Cardiac muscle cell (in vitro differentiated cells and primary cell): Measurements from ENCODE around the gene SNX24. TPM values are rescaled to one million over a fixed set of nuclear protein-coding genes. Genes with fewer than 3 reads are reported as not detected.
A peak's percentile ranks its signal among the peaks of the same experiment; 100 is the strongest.

Experiments
- DNase-seq, 2 donors: peaks; one replicate each; pipeline versions ENCODE4 v3.0.0 to v3.0.0-alpha.2; 2010 to 2017; ENCODE audit warnings: low read depth in 1 of 2, low spot score in 1 of 2
- H3K27ac ChIP-seq: fragments of 200-600 bp; sonication (generic); 2 replicates; pipeline ENCODE4 v1.5.1; 2016
- H3K27me3 ChIP-seq: fragments of 200-600 bp; sonication (generic); 2 replicates; pipeline ENCODE4 v1.6.0; 2016; ENCODE audit warnings: control low read depth
- H3K36me3 ChIP-seq: fragments of 200-600 bp; sonication (generic); 2 replicates; pipeline ENCODE4 v1.5.1; 2016; ENCODE audit warnings: control low read depth
- H3K4me1 ChIP-seq: fragments of 200-600 bp; sonication (generic); 2 replicates; pipeline ENCODE4 v1.8.1; 2017; ENCODE audit warnings: low read depth, mild to moderate bottlenecking, mixed run types
- H3K4me3 ChIP-seq: fragments of 200-600 bp; sonication (generic); 2 replicates; pipeline ENCODE4 v1.5.1; 2016; ENCODE audit warnings: mild to moderate bottlenecking
- H3K9me3 ChIP-seq: fragments of 200-600 bp; sonication (generic); 2 replicates; pipeline ENCODE4 v1.5.1; 2017; ENCODE audit warnings: low read depth, mild to moderate bottlenecking, control low read depth
- CTCF ChIP-seq: IDR thresholded peaks from 2 replicates; pipeline ENCODE4 v1.5.1; 2012; ENCODE audit warnings: low read depth, mild to moderate bottlenecking, low read length
- polyA plus RNA-seq: library from polyadenylated mRNA; unstranded; fragments of >200 nt; fragmentation: Nextera tagmentation; extraction: Ambion mirVana; gene quantifications from 2 replicates; pipeline ENCODE4 v1.2.1, GENCODE V29; 2016
- total RNA-seq: library from RNA; depleted of rRNA; stranded (reverse); fragments of >200 nt; gene quantifications from 2 replicates; pipeline ENCODE4 v1.2.3, GENCODE V29; 2016

The SNX24 gene
- total and polyA plus RNA-seq, 2 experiments from 2014 or later = 13.4 to 26.5 TPM

DNA sequence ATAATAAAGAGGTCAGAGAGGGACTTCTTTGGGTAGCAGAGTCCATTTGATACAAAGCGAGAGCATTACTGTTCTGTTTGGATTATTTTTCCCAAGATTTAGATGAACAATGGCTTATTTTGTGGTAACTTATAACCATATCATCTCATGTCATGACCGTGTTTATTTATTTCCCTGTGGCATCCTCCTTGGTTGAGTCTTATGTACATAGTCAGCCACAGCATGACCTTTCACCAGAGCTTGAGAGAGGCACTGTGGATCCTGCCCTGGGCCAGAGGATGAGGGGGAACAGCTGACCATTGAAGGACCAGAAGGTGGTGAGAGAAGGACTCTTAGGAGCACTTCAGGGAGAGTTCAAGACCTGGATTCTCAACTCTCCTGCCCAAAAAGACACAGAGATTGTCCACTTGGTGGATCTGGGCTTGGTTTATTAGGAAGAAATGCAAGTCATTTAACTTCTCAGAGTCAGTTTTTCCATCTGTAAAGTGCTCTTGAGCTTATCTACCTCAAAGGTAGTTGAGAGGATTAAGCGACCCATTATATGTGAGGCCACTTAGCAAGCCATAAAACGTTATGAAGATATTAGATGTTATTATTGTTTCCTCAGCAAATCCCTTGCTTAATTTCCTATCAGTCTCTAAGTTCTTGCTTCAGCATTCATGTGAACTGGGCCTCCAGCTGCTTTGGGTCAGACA lies 139.7 kb downstream of the SNX24 start:
- H3K36me3 ChIP-seq = no peaks in the 10 kb centered on the region
- TF ChIP-seq CTCF = no peak
- no peak for DNase-seq
- no peaks in the 10 kb centered on the region for H3K4me1 ChIP-seq
- H3K27ac ChIP-seq = no peak overlapping the region
- no peaks in the 10 kb centered on the region for H3K27me3 ChIP-seq
- no peak overlapping the region for H3K4me3 ChIP-seq
- no peaks in the 10 kb centered on the region for H3K9me3 ChIP-seq

DNA sequence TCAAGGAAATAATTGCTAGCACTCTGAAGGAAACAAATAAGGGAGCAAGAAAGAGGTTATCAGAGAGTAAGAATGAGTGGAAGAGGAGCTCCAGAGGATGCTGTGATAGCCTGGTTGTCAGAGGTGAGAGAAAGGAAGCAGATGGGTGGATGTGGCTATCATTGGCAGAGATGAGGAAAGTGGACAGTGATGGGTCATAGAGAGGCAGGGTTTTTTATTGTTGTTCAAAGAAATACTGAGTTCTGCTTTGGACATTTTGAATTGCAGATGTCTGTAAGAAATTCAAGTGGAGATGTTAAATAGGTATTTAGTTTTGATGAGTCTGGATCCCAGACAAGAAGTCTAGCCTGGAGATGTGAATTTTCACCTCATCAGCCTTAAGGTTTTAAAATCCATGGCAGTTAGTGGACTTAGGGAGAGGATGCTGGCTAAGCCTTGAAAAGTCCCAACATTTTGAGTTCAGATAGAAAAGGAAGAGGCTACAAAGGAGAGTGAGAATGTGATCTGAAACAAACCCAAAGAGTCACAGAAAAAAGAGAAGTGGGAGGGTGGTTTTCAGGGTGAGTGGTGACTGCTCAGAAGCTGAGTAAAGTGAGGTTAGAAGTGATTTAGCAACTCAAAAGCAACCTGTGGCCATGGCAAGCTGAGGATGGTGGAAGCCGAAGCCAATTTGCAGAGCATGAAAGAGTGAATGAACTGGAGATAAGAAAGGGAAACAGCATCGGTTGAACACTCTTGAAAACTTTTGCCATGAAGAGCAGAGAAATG lies 140.7 kb downstream of the SNX24 start:
- DNase-seq = no peak
- no peak for TF ChIP-seq CTCF
- H3K27me3 ChIP-seq = no peaks in the 10 kb centered on the region

GRCh38 chr5:122996091-122996490 lies 150.7 kb downstream of the SNX24 start:
- H3K4me3 ChIP-seq = no peak overlapping the region
- H3K4me1 ChIP-seq = no peaks in the 10 kb centered on the region
- no peaks in the 10 kb centered on the region for H3K9me3 ChIP-seq
- H3K27me3 ChIP-seq = no peaks in the 10 kb centered on the region
- H3K36me3 ChIP-seq = no peaks in the 10 kb centered on the region
- DNase-seq = no peak
- no peak overlapping the region for H3K27ac ChIP-seq
- TF ChIP-seq CTCF = no peak

More for the DNA sequence above, 140.7 kb downstream of the SNX24 start:
- no peak overlapping the region for H3K27ac ChIP-seq
- no peaks in the 10 kb centered on the region for H3K9me3 ChIP-seq
- H3K36me3 ChIP-seq = no peaks in the 10 kb centered on the region
- H3K4me1 ChIP-seq = no peaks in the 10 kb centered on the region
- H3K4me3 ChIP-seq = no peak overlapping the region

DNA sequence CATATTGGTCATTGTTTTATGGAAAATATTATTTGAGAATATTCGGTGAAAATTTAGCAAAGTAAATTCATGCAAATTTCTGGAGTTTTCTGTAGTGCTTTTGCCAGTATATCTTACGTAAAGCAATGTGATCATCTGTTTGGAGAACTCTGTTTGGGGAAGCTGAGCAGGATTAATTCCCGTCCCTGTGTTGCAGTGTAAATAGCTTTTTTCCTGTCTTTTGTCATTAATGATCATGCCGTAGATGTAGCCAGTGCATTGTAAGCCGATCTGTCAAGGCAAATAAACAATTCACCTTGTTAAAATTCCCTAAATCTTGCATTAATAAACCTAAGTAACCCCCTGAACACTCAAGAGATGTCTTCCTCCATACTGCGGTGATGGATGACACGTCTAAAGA lies 151.9 kb downstream of the SNX24 start:
- no peak for TF ChIP-seq CTCF
- Histone ChIP-seq H3K27ac (no peak overlapping the region), H3K4me1 (no peaks in the 10 kb centered on the region), H3K27me3 (no peaks in the 10 kb centered on the region), H3K9me3 (no peaks in the 10 kb centered on the region), H3K36me3 (no peaks in the 10 kb centered on the region), H3K4me3 (no peak overlapping the region)
- DNase-seq = no peak

- DNase-seq = peak; percentile 51 to 75
- Histone ChIP-seq H3K9me3 (no peaks in the 10 kb centered on the region), H3K4me1 (no peaks in the 10 kb centered on the region), H3K36me3 (no peaks in the 10 kb centered on the region), H3K27me3 (no peaks in the 10 kb centered on the region), H3K27ac (no peak overlapping the region), H3K4me3 (no peak overlapping the region)
- peak; percentile 42 for TF ChIP-seq CTCF
These were observed 154.6 kb downstream of the SNX24 start for GRCh38 chr5:122999947-123000563.
